Heart left ventricle (tissue), 16 donors: Measurements from ENCODE around the gene GRIK5. TPM values are rescaled to one million over a fixed set of nuclear protein-coding genes. Genes with fewer than 3 reads are reported as not detected.

Experiments
- ATAC-seq, 4 donors: fragments of 200-7000 bp; cut with Tn5 transposase; one replicate each; pipeline ENCODE4 v1.9.1; 2020 to 2022; ENCODE audit warnings: moderate library complexity in 4 of 4, mild to moderate bottlenecking in 3 of 4, moderate number of reproducible peaks in 1 of 4
- DNase-seq, 5 donors: peaks; one replicate each; pipeline ENCODE4 v3.0.0-alpha.2; 2020
- H3K27ac ChIP-seq, 12 donors: fragments of 200-600 bp; sonication (generic) in 4 of 12; one replicate each; pipeline versions ENCODE4 v1.5.0 to v1.8.0; 2016 to 2022; ENCODE audit warnings: mild to moderate bottlenecking in 2 of 12
- H3K27me3 ChIP-seq, 9 donors: fragments of 200-600 bp; sonication (generic) in 2 of 9; one replicate each; pipeline versions ENCODE4 v1.5.1 to v1.8.0; 2016 to 2022; ENCODE audit warnings: mild to moderate bottlenecking in 3 of 9
- H3K36me3 ChIP-seq, 9 donors: fragments of 200-600 bp; sonication (generic) in 2 of 9; one replicate each; pipeline versions ENCODE4 v1.5.0 to v1.8.0; 2018 to 2022; ENCODE audit warnings: mild to moderate bottlenecking in 2 of 9
- H3K4me1 ChIP-seq, 12 donors: fragments of 200-600 bp; sonication (generic) in 4 of 12; one replicate each; pipeline versions ENCODE4 v1.5.0 to v1.8.0; 2016 to 2022; ENCODE audit warnings: mild to moderate bottlenecking in 3 of 12
- H3K4me3 ChIP-seq, 12 donors: fragments of 200-600 bp; sonication (generic) in 4 of 12; one replicate each; pipeline versions ENCODE4 v1.5.0 to v1.8.0; 2017 to 2022; ENCODE audit warnings: mild to moderate bottlenecking in 9 of 12, moderate library complexity in 4 of 12
- H3K9me3 ChIP-seq, 12 donors: fragments of 200-600 bp; sonication (generic) in 4 of 12; one replicate each; pipeline versions ENCODE4 v1.5.0 to v1.8.0; 2016 to 2022; ENCODE audit warnings: mild to moderate bottlenecking in 1 of 12
- POLR2A ChIP-seq, 2 donors: fragments of 450-650 bp; IDR thresholded peaks; one replicate each; pipeline ENCODE4 v1.6.1; 2017; ENCODE audit warnings: antibody characterized with exemption in 2 of 2, mild to moderate bottlenecking in 2 of 2, moderate library complexity in 2 of 2
- WGBS, 4 donors: extraction: QIAGEN DNeasy Blood & Tissue Kit in 2 of 4; methylation state at CpG; one replicate each; pipeline versions ENCODE4 v1.1.5 to v1.1.7; 2013 to 2018; 5-methylcytosine and 5-hydroxymethylcytosine counted together
- intact Hi-C, 10 donors: fragments of 100-400 bp; cut with DNase I; formaldehyde crosslinking; loops; one replicate each; pipeline versions ENCODE4 v1.11.1 to v1.14.2; 2022
- polyA plus RNA-seq, 2 donors: library from polyadenylated mRNA; stranded (reverse); fragments of 200-250 nt; gene quantifications; one replicate each; pipeline ENCODE4 v1.2.3, GENCODE V29; 2013
- total RNA-seq, 9 donors: library from RNA; depleted of rRNA in 2 of 9; stranded (reverse); fragments of >200 nt in 2 of 9; fragmentation: NEBNext Ultra II Directional in 3 of 9; extraction: Animal tissue kit (Norgen Biotek cat#: 25700) in 3 of 9; gene quantifications; one replicate each; pipeline versions ENCODE4 v1.1.0 to v1.2.4, GENCODE V29; 2016 to 2023
- TF ChIP-seq, protein P1 (sequence below), 12 donors: fragments of 200-600 bp; sonication (generic) in 4 of 12; IDR thresholded peaks; one replicate each; pipeline versions ENCODE4 v1.5.0 to v1.8.0; 2018 to 2022; ENCODE audit warnings: antibody characterized with exemption in 12 of 12, mild to moderate bottlenecking in 5 of 12
- donor health status: ischemic (EF 13 %, LVEDD 7.1; RV severe dilation, severe dysfunction).
- donor health status: healthy with polysubstance abuse.
- donor health status: DM: no; HTN: yes; CAD: no.
- donor health status: DM: no; HTN: no; CAD: no.
- donor health status: ischemic (EF 25% LVEDD 6.9; RV normal size, moderate dysfunction).
- donor health status: ischemic (EF 25% LVEDD 5.7; RV mildly dilated, moderate dysfunction).
- donor health status: healthy.
- donor health status: DM: yes; HTN: yes; CAD: no.
- donor health status: ischemic (EF 35%, LVEDD 5.7; RV mildly dilated, moderate dysfunction).
- donor health status: nonischemic (EF 11% LVEDD 7.7; RV severe dilation, severe dysfunction).
- donor health status: DM: yes; HTN: yes; CAD: no.
- donor health status: PGD.
- donor health status: ischemic (EF 29% LVEDD 5.4; RV normal size, mild dysfunction).
- donor health status: nonischemic (EF 23%, LVEDD 6.1; RV moderate dilation, normal function).

GRIK5 gene
- total and polyA plus RNA-seq, 11 donors, result 0.28 to 9.0 (median 2.5) TPM

DNA sequence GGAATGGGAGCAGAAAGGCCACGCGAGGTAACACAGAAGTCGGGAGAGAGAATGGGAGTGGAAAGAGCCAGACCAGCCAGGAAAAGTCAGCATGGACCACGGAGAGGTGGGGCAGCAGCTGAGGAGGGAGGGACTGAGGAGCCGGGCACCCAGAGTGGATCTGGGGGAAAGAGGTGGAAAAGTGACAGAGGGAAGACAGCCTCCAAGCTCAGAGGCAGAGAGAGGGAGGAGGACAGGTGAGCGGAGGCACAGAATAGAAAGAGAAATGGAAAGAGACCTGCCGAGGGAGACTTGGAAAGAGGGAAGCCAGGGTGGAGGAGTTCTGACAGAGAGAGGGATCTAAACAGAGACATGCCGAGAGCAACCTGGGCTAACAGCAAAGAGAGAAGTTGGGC is 1.6 kb downstream of the GRIK5 start:
- no peak for TF ChIP-seq POLR2A (IDR thresholded peaks at IDR 0.05)
- TF ChIP-seq, protein P1, sequence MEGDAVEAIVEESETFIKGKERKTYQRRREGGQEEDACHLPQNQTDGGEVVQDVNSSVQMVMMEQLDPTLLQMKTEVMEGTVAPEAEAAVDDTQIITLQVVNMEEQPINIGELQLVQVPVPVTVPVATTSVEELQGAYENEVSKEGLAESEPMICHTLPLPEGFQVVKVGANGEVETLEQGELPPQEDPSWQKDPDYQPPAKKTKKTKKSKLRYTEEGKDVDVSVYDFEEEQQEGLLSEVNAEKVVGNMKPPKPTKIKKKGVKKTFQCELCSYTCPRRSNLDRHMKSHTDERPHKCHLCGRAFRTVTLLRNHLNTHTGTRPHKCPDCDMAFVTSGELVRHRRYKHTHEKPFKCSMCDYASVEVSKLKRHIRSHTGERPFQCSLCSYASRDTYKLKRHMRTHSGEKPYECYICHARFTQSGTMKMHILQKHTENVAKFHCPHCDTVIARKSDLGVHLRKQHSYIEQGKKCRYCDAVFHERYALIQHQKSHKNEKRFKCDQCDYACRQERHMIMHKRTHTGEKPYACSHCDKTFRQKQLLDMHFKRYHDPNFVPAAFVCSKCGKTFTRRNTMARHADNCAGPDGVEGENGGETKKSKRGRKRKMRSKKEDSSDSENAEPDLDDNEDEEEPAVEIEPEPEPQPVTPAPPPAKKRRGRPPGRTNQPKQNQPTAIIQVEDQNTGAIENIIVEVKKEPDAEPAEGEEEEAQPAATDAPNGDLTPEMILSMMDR (IDR thresholded peaks at IDR 0.05), result no peak
- Histone ChIP-seq H3K4me3 (no peak overlapping the region), H3K36me3 (no peaks in the 10 kb centered on the region), H3K9me3 (no peaks in the 10 kb centered on the region), H3K27me3 (peaks cover 0 to 45% (median 13%) of the 10 kb centered on the region in 9 donors), H3K4me1 (peaks cover 0 to 12% (median 0%) of the 10 kb centered on the region in 12 donors), H3K27ac (peak overlapping the region in 1 of 12 donors; percentile 85)
- DNase-seq (no peak), ATAC-seq (no peak)
- WGBS, 4 donors, result 50 to 60% (median 52%) methylated on average over 8 of the region's 8 CpGs
- intact Hi-C loops, result no loop called here

DNA sequence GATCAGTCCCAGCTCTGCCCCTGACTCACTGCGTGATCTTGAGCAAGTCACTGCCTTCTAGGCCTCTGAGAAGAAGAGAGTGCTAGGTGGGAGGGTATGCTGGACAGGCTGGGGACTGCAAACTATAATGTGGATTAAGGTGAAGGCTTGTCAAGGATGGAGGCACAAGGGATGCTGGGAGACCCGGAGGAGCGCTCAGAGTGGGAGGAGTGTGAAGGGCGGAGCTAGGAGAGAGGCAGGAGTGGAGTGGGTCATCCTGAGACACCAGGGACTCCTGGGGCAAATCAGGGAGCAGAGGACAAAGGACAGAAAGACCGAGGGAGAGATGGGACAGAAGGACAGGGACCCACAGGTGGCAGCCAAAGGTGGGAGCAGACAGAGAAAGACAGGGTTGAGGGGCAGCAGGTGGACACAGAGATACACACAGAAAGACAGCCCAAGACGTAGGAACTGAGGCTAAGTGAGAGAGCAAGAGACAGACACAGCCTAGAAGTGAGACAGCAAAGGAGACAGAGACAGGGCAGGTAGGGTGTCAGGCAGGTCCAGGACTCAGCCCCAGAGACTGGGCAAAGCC is 2.6 kb downstream of the GRIK5 start:
- peaks cover 0 to 45% (median 13%) of the 10 kb centered on the region in 9 donors for H3K27me3 ChIP-seq
- 74 to 84% (median 78%) methylated on average over 6 of the region's 6 CpGs for WGBS, 4 donors
- no peak overlapping the region for H3K27ac ChIP-seq
- no peak overlapping the region for H3K4me3 ChIP-seq
- ATAC-seq, result no peak
- no peak for TF ChIP-seq POLR2A (IDR thresholded peaks at IDR 0.05)
- TF ChIP-seq, protein P1 (IDR thresholded peaks at IDR 0.05), result no peak
- intact Hi-C loops, result no loop called here
- DNase-seq, result peak in 1 of 5 donors; percentile 23
- H3K9me3 ChIP-seq, result no peaks in the 10 kb centered on the region
- H3K4me1 ChIP-seq, result peaks cover 0 to 12% (median 0%) of the 10 kb centered on the region in 12 donors
- H3K36me3 ChIP-seq, result no peaks in the 10 kb centered on the region

DNA sequence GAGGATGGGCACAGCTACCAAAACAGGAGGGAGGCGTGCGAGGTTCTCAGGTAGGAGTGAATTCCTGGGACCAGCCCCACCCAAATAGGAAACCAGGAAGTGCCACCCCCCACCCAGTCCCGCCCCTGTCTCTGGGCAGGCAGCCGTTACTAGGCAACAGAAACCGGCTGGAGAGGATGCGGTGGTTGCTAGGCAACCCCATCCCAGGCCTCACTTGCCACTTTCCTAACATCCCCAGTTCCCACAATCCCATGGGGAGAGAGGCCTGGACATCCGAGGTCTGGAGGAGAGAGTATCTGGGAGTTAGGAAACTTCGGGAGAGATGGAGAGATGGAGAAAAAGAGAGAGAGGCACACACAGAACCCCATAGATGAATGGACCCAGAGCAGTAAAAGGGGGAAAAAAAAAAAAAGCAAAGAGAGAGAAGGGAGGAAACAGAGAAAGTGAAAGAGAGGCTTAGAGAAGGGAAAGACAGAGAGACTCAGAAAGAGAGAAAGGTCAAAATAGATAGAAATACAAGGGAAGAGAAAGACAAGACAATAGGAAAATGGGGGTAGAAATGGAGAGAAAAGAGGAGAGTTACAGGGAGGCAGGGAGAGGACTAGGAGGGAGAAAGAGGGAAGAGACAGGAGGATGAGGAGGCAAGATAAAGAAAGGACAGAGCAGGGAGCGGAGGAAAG is 3.8 kb downstream of the GRIK5 start:
- H3K4me3 ChIP-seq, result no peak overlapping the region
- H3K27ac ChIP-seq, result no peak overlapping the region
- H3K4me1 ChIP-seq, result peaks cover 0 to 12% (median 0%) of the 10 kb centered on the region in 12 donors
- no peaks in the 10 kb centered on the region for H3K36me3 ChIP-seq
- TF ChIP-seq, protein P1 (IDR thresholded peaks at IDR 0.05), result no peak
- TF ChIP-seq POLR2A (IDR thresholded peaks at IDR 0.05), result no peak
- no peak for DNase-seq
- peaks cover 0 to 45% (median 13%) of the 10 kb centered on the region in 9 donors for H3K27me3 ChIP-seq
- ATAC-seq, result no peak
- intact Hi-C loops, result no loop called here
- H3K9me3 ChIP-seq, result no peaks in the 10 kb centered on the region
- 45 to 60% (median 47%) methylated on average over 9 of the region's 9 CpGs for WGBS, 4 donors

DNA sequence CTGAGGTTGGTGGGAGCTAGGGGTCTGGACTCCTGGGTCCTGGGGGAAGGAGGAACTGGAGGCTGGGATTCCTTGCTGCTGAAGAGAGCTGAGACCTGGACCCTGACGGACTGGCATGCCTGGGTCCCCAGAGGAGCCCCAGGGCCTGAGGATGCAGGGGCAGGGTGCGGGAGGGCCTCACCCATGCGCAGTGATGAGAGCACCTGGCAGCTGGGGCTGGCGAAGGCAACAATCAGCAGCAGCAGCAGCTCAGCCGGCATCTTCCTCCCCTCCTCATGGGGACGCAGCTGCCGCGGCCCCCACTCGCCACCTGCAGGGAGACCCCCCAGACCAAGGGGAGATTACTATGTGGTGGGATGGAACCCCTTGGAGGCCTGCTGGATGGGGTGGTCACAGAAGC is 4.5 kb downstream of the GRIK5 start:
- DNase-seq, result peak in 1 of 5 donors; percentile 40
- H3K9me3 ChIP-seq, result no peaks in the 10 kb centered on the region
- H3K4me1 ChIP-seq, result peaks cover 0 to 12% (median 0%) of the 10 kb centered on the region in 12 donors
- no peaks in the 10 kb centered on the region for H3K36me3 ChIP-seq
- no peak for TF ChIP-seq POLR2A (IDR thresholded peaks at IDR 0.05)
- TF ChIP-seq, protein P1 (IDR thresholded peaks at IDR 0.05), result no peak
- peaks cover 0 to 45% (median 13%) of the 10 kb centered on the region in 9 donors for H3K27me3 ChIP-seq
- no peak overlapping the region for H3K4me3 ChIP-seq
- no peak for ATAC-seq
- H3K27ac ChIP-seq, result no peak overlapping the region
- intact Hi-C loops, result no loop called here
- WGBS, 4 donors, result 89 to 92% (median 91%) methylated on average over 4 to 9 of the region's 9 CpGs
